NCI-H446 treated with DMSO at 0.1 percent for 48 hours (cell line): ENCODE data around the gene CAB39.

Source experiments
- DNase-seq: peaks from one replicate; lab custom pipeline; 2025; lab: John Stamatoyannopoulos, UW

The CAB39 gene

DNA sequence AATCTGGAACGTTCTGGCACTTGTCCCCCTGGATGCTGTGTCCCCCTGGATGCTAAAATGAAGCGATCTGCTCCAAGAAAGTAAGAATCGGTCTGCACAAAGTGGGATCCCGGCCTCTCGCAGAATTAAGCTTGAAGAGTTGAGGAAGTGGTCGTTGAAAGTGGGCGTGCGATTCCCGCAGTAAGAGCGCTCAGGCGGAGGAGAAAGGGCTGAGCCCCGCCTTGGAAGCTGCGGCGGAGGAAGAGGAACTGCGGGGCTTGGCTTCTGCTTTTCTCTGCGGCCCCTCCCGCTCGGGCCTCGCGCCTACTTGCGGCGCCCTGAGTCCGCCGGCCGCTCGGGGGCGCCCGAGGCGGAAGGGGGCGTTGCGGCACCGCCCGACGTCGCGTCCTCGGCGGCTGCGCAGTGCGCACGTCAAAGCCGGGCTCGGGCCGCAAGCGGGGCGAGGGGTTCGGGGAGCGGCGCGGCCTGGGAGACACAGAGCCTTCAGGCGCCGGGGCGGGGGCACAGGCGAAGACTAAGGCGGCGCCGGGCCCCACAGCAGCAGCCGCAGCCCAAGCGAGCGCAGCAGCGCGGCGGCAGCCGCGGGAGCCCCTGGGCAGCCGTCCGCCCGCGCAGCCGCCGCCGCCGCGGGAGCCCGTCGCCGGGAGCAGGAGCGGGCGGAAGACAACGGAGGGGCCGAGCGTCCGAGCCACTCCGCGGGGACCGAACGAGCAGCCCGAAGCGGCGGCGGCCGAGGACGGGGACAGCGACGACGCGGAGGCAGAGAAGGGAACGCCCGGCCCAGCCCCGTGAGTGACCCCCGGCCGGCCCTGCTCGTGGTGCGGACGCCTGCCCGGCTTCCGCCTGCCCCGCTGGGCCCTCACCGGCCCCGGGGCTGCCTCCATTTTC lies at the start of gene CAB39:
Gene CAB39 (plus strand): TSS at position 400 of the 888 bp plus-strand sequence. CDS start 47,160 bp downstream, outside the sequence.
- peak; percentile 69 for DNase-seq

DNA sequence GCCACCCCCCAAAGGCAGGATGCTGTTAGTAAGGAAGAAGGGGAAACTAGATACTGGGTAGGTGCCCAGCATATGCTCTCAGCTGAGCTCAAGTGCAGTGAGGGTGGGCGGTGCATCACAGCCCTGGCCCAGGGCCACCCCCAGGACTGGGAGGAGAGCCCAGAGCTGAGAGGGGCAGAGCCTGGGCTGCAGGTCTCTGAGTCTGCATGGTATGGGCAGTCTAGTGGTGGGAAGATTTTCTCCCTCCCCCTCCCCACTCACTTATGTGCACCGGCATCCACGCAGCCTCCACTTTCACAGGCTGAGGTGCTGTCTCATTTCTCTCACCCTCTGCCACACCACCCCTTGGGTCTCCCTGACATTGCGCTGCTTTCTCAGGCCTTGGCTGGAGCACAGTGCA lies 48.5 kb upstream of the CAB39 start:
- no peak for DNase-seq

DNA sequence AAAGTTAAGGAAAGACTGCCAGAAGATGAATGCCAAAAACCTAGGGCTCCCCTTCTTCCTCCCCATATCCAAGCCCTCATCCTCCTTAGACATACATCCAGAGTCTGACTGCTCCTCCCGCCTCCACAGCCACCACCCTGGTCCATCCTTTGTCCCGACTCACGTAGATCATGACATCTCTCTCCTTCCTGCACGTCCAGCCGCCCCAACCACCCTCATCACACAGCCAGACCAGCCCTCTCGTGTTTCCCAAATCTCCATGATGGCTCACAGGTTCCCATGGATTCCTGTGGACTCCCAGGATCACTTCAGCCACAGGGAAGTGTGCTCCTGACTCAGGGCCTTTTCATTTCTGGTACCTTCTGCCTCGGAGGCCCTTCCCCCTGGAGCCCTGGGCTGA lies 47.8 kb upstream of the CAB39 start:
- no peak for DNase-seq

DNA sequence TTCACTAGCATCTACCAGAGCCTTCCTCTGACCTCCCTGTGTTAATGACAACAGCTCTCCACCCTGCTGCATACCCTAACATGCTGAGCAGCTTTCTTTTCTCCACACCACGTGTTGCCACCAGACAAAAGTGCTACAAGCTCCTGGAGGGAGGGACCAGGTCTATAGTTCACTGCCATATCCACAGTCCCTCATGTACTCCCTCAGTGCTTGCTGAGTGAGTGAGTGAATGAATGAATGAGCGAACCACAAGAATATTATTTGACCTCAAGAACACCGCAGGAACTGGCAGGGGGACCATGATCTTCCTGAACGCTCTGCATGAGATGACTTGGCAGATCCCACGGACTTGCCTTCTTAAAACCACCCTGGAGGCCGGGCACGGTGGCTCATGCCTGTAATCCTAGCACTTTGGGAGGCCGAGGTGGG lies 47.4 kb upstream of the CAB39 start:
- no peak for DNase-seq

GRCh38 chr2:230666446-230666845 lies 46.2 kb upstream of the CAB39 start:
- no peak for DNase-seq

DNA sequence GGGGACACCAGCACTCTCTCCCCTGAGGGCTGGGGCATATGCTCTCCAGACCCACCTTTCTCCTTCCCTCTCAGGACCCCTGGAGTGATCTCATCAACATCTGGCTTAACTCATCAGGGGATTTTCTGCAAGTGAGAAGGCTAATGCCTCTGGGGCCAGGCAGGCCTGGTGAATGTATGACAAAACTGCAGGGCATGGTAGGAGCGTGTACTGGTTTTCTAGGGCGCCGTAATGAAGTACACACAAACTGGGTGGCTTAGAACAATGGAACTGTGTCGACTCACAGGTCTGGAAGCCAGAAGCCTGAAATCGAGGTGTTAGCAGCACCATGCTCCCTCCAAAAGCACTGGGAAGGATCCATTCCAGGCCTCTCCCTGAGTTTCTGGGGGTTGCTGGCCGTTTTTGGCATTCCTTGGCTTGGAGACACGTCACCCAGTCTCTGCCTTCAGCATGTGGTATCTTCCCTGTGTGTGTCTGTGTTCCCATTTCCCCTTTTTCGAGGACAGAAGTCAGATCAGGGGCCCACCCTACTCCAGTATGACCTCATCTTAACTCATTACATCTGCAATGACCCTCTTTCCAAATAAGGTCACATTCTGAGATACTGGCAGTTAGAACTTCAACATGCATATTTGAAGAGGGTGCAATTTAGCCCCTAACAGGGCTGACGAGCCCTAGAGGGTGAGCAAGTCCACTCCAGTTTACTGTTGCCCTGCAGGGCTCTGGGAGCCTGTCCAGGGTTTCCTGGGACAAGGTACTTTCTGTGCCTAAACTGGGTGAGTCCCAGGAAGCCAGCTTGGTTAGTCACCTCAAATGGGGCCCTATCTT lies 45.5 kb upstream of the CAB39 start:
- no peak for DNase-seq

DNA sequence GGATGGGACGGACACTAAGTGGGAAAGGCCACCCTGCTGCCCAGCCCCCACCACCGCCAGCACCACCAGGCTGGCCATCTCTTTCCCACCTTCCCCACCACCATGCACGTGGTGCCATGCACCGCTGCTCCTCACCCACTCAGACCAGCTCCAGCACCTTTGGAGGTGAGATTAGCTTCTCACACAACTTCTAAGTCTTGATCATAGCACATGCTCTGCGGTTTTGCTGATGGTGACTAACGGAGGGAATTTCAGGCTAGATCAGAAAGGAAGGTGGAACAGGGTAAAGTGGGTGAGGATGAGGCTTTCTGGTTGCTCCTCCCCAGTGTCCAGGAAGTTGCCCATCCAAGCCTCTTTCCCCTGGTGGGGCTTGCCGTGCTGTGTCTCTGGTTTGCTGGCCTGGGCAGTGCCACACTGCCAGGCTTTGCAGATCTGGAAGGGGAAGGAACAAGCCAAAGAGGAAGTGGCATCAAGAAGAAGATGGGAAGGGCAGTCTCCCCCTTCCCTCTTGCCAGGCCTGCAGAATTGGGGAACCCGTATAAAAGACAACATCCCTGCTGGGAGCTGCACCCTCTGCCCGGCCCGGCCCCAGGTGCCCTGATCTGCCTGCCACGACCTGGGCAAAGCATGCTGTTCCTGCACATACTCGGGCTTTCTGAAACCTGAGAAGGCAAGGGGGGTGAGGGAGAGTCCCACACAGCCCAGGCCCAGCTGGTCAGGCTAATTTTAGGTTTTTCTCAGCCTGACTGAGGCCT lies 44.3 kb upstream of the CAB39 start:
- DNase-seq: no peak

- no peak for DNase-seq
Observed at GRCh38 chr2:230668939-230669303, 43.7 kb upstream of the CAB39 start.

DNA sequence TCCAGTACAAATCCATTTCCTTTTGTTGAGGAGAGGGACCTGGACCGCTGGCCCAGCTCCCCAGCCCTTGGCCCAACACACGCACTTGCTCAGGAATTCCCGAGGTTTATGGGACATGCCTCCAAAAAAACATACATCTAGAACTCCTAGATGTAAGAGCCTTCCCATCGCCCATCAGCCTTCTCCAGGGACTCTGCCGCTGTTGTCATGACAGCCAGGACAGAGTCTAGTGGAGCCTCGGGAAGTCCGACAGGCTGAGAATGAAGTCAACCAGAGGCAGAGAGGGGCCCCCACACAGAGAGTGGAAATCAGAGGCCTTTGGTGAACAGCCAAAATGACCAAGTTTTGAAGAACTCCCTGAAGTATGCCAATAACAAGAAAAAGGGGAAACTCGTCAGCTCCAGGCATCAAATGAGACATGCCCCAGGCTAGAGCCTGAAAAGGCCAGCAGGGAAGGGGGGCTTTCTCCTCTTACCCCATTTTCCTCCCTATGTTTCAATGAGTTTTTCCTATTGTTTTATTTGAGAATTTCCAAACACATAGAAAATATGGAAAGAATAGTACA lies 43.2 kb upstream of the CAB39 start:
- DNase-seq: no peak

DNA sequence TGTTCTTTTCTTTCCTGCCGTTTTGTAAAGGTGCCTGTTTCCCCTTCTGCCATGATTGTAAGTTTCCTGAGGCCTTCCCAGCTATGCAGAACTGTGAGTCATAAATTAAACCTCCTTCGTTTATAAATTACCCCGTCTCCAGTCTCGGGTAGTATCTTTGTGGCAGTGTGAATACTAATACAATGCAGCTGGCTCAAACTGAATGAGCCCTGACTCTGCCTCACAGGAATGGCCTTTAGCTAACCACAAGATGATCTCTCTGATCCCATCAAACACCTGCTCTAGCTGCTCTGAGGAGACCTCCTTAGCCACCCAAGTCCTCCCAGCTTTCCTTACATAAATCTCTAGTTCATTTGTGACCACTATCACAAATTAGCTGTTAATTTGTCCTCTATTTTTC lies 41.5 kb upstream of the CAB39 start:
- DNase-seq: no peak

- DNase-seq: no peak
Observed at GRCh38 chr2:230672836-230673235, 39.8 kb upstream of the CAB39 start.

- no peak for DNase-seq
Observed at GRCh38 chr2:230674401-230674800, 38.2 kb upstream of the CAB39 start.

- DNase-seq: no peak
Observed at GRCh38 chr2:230674966-230675672, 37.5 kb upstream of the CAB39 start.

GRCh38 chr2:230676546-230676945 lies 36.1 kb upstream of the CAB39 start:
- DNase-seq: no peak

DNA sequence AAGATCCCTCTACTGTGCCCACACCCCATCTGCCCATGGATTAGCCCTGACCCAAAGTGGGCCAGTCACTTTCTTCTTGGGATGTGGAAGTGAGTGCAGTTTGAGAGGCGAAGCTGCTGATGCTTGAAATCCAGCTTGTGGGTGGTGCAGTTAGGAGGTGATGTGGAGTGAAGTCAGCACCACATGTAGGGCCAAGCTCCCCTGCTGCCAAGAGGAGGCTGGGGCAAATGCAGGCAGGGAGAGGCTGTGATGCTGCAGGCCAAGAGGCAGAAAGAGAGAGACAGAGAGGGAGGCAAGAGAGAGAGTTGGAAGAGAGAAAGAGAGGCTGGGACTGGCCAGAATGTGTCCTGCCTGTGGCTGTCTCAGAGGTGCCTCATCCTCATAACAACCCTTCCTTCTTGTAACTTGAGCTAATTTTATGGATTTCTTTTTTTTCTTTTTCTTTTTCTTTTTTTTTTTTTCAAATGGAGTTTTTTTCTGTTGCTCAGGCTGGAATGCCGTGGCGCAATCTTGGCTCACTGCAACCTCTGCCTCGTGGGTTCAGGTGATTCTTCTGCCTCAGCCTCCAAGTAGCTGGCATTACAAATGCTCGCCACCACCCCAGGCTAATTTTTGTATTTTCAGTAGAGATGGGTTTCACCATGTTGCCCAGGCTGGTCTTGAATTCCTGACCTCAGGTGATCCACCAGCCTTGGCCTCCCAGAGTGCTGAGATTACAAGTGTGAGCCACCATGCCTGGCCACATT lies 35.3 kb upstream of the CAB39 start:
- no peak for DNase-seq

- DNase-seq: no peak
Observed at GRCh38 chr2:230678018-230678417, 34.6 kb upstream of the CAB39 start.

GRCh38 chr2:230678451-230678850 lies 34.2 kb upstream of the CAB39 start:
- DNase-seq: no peak

DNA sequence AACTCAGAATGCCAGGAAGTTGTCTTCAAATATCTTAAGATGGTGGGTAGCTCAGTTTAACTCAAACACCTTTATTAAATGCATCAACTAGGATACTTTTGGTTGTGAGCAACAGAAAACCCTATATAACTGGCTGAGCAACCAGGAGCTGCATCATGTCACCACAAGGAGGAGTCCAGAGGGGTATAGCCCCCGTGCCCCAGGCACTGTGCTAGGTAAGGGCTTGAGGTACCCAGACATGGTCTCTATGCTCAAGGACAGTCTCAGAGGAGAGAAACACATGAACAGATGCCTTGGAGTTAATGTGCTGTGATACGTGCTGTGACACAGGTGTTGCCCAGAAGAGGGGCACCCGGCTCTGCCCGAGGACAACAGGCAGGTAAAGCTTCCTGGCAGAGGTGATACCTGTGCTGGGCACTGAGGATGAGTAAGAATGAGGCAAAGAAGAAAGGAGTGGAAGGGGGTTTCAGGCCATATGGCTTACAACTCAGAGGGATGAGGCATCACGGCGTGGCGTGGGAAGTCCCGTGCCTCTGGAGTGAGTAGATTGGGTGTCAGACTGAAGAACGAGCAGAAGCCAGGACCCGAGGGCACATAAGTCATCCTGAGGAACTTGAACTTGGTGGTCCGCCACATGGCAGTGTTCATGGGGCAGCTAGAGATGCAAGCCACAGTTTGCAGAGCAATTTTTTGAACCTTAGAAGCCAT lies 32.0 kb upstream of the CAB39 start:
- DNase-seq: no peak

GRCh38 chr2:230681171-230681545 lies 31.5 kb upstream of the CAB39 start:
- no peak for DNase-seq

DNA sequence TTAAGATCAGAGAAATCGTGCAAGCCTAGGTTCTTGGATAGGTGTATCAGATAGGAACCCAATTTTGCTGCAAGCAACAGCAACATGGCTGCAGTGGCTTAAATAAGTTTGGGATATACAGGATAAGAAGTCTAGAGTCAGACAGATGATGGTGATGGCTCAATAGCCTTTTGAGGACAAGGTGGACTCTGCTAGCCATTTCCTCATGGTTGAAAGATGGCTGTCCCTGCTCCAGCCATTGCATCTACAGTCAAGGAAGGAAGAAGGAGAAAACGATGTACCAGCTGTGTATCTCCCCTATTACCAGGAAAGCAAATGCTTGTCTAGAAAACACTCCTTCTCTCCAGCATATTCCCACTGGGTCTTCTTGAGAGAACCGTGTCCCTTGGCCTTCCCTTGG lies 30.1 kb upstream of the CAB39 start:
- DNase-seq: no peak
